ENCODE data around the gene DGKB.

Gene DGKB

DNA sequence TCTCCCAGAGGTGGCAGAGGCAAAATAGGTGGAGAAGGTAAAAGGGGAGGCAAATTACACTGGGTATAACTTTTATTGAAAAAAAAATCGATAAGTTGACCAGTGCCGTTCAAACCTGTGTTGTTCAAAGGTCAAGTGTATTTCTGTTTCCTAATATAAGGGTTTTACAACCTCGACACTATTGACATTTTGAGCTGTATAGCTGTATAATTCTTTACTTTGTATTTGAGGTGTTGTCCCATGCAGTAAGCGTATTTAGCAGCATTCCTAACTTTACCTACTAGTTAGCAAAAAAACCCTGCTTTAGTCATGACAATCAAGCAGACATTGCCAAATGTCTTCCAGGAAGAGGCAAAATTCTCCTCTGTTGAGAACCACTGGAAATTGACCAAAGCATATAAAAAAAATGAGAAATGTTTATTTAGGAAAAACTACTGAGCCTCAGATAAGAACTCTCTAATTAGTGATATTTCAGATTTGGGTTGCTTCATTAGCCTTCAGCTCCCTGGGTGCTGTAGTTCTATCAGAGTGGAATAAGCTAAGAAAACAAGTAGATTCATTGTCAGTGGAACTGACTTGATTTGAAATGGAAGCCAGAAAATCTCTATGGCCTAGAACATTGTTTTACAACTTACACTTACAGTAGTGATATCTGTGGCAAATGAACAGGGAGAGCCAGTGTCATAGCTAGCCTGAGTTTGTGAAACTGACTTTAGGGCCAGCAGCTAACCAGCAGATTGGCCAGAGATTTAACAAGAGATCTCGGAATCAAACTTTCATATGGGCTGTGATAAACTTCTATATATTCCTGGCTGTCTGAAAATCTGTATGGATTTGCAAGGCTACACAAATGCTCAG lies 331.6 kb downstream of the DGKB start:
- no peak for TF ChIP-seq CTCF (IDR thresholded peaks at IDR 0.05)
- H3K4me1 ChIP-seq (ENCODE audit: control insufficient read depth in 1 of 2, insufficient read depth in 1 of 2, low read depth in 1 of 2, low read length in 1 of 2): no peaks in the 10 kb centered on the region
- no peaks in the 10 kb centered on the region for H3K27me3 ChIP-seq
- H3K27ac ChIP-seq: no peak overlapping the region
- H3K4me3 ChIP-seq (ENCODE audit: low read depth in 1 of 2, low read length in 1 of 2): no peak overlapping the region
- H3K9me3 ChIP-seq: no peaks in the 10 kb centered on the region
- no peaks in the 10 kb centered on the region for H3K36me3 ChIP-seq

DNA sequence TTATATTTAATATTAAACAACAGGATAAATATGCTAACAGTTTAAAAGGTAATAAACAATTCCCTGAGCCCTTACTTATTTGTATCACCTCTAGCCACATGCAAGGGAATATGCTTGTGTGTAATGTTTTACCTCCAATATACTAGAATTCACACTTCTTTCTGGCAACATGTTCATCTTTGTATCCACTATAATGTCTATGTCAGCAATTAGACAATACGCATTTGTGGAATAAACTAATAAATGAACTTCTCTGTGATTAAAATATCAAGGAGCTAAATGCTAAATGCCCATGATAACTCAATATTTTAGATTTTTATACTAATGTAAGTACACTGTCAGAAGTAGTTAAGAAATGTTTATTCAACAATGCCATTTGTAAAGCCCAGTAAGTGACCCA lies 350.5 kb downstream of the DGKB start:
- no peaks in the 10 kb centered on the region for H3K9me3 ChIP-seq
- H3K27me3 ChIP-seq: no peaks in the 10 kb centered on the region
- H3K4me3 ChIP-seq (ENCODE audit: low read depth in 1 of 2, low read length in 1 of 2): no peak overlapping the region
- H3K27ac ChIP-seq: no peak overlapping the region
- H3K4me1 ChIP-seq (ENCODE audit: control insufficient read depth in 1 of 2, insufficient read depth in 1 of 2, low read depth in 1 of 2, low read length in 1 of 2): no peaks in the 10 kb centered on the region
- no peak for TF ChIP-seq CTCF (IDR thresholded peaks at IDR 0.05)
- H3K36me3 ChIP-seq: no peaks in the 10 kb centered on the region

- Histone ChIP-seq H3K27ac (no peak overlapping the region), H3K27me3 (no peaks in the 10 kb centered on the region), H3K4me3 (ENCODE audit: low read depth in 1 of 2, low read length in 1 of 2) (no peak overlapping the region), H3K36me3 (no peaks in the 10 kb centered on the region), H3K9me3 (no peaks in the 10 kb centered on the region), H3K4me1 (ENCODE audit: control insufficient read depth in 1 of 2, insufficient read depth in 1 of 2, low read depth in 1 of 2, low read length in 1 of 2) (no peaks in the 10 kb centered on the region)
- no peak for TF ChIP-seq CTCF (IDR thresholded peaks at IDR 0.05)
Measured at GRCh38 chr7:14551310-14551709, 351.2 kb downstream of the DGKB start.

GRCh38 chr7:14542624-14543023 lies 359.9 kb downstream of the DGKB start:
- no peak overlapping the region for H3K27ac ChIP-seq
- H3K4me1 ChIP-seq (ENCODE audit: control insufficient read depth in 1 of 2, insufficient read depth in 1 of 2, low read depth in 1 of 2, low read length in 1 of 2): no peaks in the 10 kb centered on the region
- no peaks in the 10 kb centered on the region for H3K27me3 ChIP-seq
- H3K4me3 ChIP-seq (ENCODE audit: low read depth in 1 of 2, low read length in 1 of 2): no peak overlapping the region
- H3K36me3 ChIP-seq: no peaks in the 10 kb centered on the region
- no peak for TF ChIP-seq CTCF (IDR thresholded peaks at IDR 0.05)
- H3K9me3 ChIP-seq: no peaks in the 10 kb centered on the region

DNA sequence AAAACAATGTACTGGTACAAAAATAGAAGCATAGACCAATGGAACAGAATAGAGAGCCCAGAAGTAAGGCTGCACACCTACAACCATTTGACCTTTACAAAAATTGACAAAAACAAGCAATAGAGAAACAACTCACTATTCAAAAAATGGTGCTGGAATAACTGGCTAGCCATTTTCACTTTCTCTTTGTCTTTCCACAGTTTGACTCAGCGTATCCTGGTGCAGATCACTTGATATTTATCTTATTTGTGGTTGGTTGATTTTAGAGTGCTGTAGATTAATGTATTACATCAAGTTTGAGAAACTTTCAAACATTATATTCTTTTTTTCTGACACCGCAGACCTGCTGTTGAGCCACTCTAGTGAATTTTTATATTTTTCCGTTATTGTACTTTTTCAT lies 381.4 kb downstream of the DGKB start:
- Histone ChIP-seq H3K9me3 (no peaks in the 10 kb centered on the region), H3K36me3 (no peaks in the 10 kb centered on the region), H3K27me3 (no peaks in the 10 kb centered on the region), H3K4me1 (ENCODE audit: control insufficient read depth in 1 of 2, insufficient read depth in 1 of 2, low read depth in 1 of 2, low read length in 1 of 2) (no peaks in the 10 kb centered on the region), H3K27ac (no peak overlapping the region), H3K4me3 (ENCODE audit: low read depth in 1 of 2, low read length in 1 of 2) (no peak overlapping the region)
- TF ChIP-seq CTCF (IDR thresholded peaks at IDR 0.05): no peak
